Neural progenitor cell (in vitro differentiated cells): Measurements from ENCODE around the gene BCL2L11.

Experiments
- EZH2 ChIP-seq: fragments of 200-600 bp; sonication (generic); IDR thresholded peaks from 2 replicates; pipeline ENCODE4 v1.6.1; 2017; ENCODE audit warnings: antibody characterized with exemption, mild to moderate bottlenecking, moderate library complexity
- EZH2phosphoT487 ChIP-seq: fragments of 200-600 bp; sonication (generic); IDR thresholded peaks from 2 replicates; pipeline ENCODE4 v1.6.1; 2017; ENCODE audit warnings: antibody characterized with exemption
- TF ChIP-seq, protein P1 (sequence below): fragments of 200-600 bp; sonication (generic); IDR thresholded peaks from 2 replicates; pipeline ENCODE4 v1.5.1; 2017; ENCODE audit warnings: antibody characterized with exemption, mild to moderate bottlenecking

DNA sequence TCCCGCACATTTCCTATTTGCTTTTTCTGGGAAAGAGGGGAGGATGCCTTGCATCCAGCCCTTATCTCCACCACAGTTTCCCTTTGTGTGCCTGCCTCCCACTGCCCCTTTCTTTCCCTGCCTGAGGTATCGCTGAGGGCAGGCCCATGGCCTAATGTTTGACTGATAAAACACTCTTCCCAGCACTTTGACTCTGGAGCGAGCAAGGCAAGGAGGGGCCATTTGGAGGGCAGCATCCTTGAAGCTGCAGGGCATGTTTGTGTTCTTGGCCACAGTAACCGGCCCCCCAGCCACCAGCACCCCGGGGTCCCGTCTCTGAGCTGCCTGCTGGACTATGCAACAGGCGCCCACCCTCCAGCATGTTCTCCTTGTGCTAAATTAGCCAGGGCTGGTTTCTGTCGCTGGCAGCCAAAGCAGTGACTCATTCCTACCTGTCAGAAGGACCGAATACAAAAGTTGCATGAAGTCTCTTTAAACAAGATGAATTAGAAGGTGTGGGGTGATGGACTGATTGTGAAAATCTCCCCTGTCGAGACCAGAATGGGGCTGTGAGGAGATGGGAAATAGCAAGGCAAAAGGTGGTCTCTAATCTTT is 50.7 kb downstream of the BCL2L11 start:
- TF ChIP-seq, protein P1, sequence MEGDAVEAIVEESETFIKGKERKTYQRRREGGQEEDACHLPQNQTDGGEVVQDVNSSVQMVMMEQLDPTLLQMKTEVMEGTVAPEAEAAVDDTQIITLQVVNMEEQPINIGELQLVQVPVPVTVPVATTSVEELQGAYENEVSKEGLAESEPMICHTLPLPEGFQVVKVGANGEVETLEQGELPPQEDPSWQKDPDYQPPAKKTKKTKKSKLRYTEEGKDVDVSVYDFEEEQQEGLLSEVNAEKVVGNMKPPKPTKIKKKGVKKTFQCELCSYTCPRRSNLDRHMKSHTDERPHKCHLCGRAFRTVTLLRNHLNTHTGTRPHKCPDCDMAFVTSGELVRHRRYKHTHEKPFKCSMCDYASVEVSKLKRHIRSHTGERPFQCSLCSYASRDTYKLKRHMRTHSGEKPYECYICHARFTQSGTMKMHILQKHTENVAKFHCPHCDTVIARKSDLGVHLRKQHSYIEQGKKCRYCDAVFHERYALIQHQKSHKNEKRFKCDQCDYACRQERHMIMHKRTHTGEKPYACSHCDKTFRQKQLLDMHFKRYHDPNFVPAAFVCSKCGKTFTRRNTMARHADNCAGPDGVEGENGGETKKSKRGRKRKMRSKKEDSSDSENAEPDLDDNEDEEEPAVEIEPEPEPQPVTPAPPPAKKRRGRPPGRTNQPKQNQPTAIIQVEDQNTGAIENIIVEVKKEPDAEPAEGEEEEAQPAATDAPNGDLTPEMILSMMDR, result no peak
- no peak for TF ChIP-seq EZH2
- TF ChIP-seq EZH2phosphoT487, result no peak
